ENCODE data around the gene C1QTNF12. TPM values are rescaled to one million over a fixed set of nuclear protein-coding genes. Genes with fewer than 3 reads are reported as not detected.
A peak's percentile ranks its signal among the peaks of the same experiment; 100 is the strongest.

C1QTNF12 gene
- polyA plus RNA-seq, 1 of the 3 experiments (the other 2 are of a cell fraction) = 0.59 TPM

DNA sequence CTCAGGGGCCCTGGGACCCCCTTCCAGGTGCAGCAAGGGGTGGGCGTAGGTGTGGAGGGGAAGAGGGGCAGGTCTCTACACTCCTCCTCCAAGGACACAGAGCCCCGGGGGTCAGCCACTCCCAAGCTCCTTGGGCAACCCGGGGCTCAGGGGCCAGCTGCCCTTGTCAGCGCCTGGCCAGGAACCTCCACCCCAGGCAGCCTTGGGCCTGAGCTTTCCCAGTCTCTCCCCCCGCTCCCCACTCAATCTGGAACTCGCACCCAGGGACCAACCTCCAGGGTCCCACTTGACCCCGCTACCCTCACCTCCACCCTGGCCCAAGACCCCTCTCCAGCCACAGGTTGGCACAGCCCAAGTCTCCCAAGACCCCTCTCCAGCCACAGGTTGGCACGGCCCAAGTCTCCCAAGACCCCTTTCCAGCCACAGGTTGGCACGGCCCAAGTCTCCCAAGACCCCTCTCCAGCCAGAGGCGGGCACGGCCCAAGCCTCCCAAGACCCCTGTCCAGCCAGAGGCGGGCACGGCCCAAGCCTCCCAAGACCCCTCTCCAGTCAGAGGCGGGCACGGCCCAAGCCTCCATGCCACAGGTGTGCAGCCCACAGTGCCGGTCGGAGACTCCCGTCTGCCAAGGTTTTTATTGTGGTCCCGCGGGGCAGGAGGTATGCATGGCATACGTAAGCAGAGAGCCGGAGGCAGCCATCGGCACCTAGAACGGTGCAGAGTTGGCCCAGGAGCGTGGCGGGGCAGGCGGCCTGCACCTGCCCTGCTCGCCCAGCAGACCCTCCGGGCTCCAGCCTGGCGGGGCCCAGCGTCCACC lies 35.6 kb downstream of the C1QTNF12 start:
- Histone ChIP-seq H2AFZ (ENCODE audit: low read depth) (no peak overlapping the region), H3K79me2 (ENCODE audit: insufficient read depth) (no peaks in the 10 kb centered on the region), H4K20me1 (ENCODE audit: insufficient read depth) (no peaks in the 10 kb centered on the region), H3K36me3 (replicated peaks in 1 of 2; ENCODE audit: control insufficient read depth in 1 of 2, insufficient read depth in 2 of 2, low read length in 1 of 2) (no peaks in the 10 kb centered on the region), H3K9ac (no peak overlapping the region), H3K4me3 (ENCODE audit: low read depth in 2 of 2, low read length in 1 of 2) (no peak overlapping the region), H3K27me3 (ENCODE audit: insufficient read depth) (peaks cover 7% of the 10 kb centered on the region; the same call in 1 of the 2 replicates), H3K9me2 (no peaks in the 10 kb centered on the region), H3K4me2 (no peak overlapping the region), H3K9me3 (no peaks in the 10 kb centered on the region), H3F3A (replicated peaks; ENCODE audit: insufficient read depth) (no peaks in the 10 kb centered on the region), H3K27ac (ENCODE audit: low read depth in 2 of 2, low read length in 1 of 2) (no peak overlapping the region), H3K4me1 (ENCODE audit: control insufficient read depth in 1 of 2, insufficient read depth in 2 of 2, low read depth in 1 of 2, low read length in 1 of 2) (peaks cover 3 to 5% of the 10 kb centered on the region in 2 experiments; a peak in 1 of 4 replicates)
- 80% methylated on average over 1 of the region's 31 CpGs for WGBS (ENCODE audit: low lambda C conversion rate)
- TF ChIP-seq IRF3 (IDR thresholded peaks at IDR 0.05; ENCODE audit: low read depth, low read length) (no peak), ELF1 (IDR thresholded peaks at IDR 0.05) (no peak), MEF2A (IDR thresholded peaks at IDR 0.05; ENCODE audit: borderline replicate concordance, low read depth) (no peak), GATA2 (CRISPR knock-in tag; IDR thresholded peaks at IDR 0.05) (no peak), NFIC (IDR thresholded peaks at IDR 0.05; ENCODE audit: borderline replicate concordance) (no peak), YY1 (IDR thresholded peaks at IDR 0.05; ENCODE audit: low read depth) (no peak), RXRA (IDR thresholded peaks at IDR 0.05; ENCODE audit: borderline replicate concordance, low read depth) (no peak), USF1 (IDR thresholded peaks at IDR 0.05; ENCODE audit: borderline replicate concordance, low read depth) (no peak), GABPA (IDR thresholded peaks at IDR 0.05; ENCODE audit: low read depth) (no peak), FOSL2 (IDR thresholded peaks at IDR 0.05; ENCODE audit: borderline replicate concordance, low read depth) (no peak), TCF12 (IDR thresholded peaks at IDR 0.05) (no peak), EZH2phosphoT487 (IDR thresholded peaks at IDR 0.05; ENCODE audit: borderline replicate concordance, low read depth) (no peak)
- TF ChIP-seq, protein P1, sequence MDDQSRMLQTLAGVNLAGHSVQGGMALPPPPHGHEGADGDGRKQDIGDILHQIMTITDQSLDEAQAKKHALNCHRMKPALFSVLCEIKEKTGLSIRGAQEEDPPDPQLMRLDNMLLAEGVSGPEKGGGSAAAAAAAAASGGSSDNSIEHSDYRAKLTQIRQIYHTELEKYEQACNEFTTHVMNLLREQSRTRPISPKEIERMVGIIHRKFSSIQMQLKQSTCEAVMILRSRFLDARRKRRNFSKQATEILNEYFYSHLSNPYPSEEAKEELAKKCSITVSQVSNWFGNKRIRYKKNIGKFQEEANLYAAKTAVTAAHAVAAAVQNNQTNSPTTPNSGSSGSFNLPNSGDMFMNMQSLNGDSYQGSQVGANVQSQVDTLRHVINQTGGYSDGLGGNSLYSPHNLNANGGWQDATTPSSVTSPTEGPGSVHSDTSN (IDR thresholded peaks at IDR 0.05) = no peak
- POLR2A ChIA-PET = no interaction called here
- CTCF ChIA-PET = interaction anchor here (1.0 kb wide), 1 partner anchor 217 kb away, joined by 3 read pairs; no protein-coding TSS in a partner anchor
- peak; percentile 32 for DNase-seq

Data from SK-N-SH (cell line).